H1 (cell line): ENCODE results near the gene CCDC77. TPM values are rescaled to one million over a fixed set of nuclear protein-coding genes. Genes with fewer than 3 reads are reported as not detected.

Source experiments
- BCL11A ChIP-seq, 2 experiments: IDR thresholded peaks; one replicate each; pipeline ENCODE4 v1.6.1; 2011; ENCODE audit warnings: low read depth in 2 of 2, low read length in 2 of 2, mild to moderate bottlenecking in 2 of 2
- CBX5 ChIP-seq: fragments of 300-800, 300-1000 bp; sonication (generic); IDR thresholded peaks from 2 replicates; pipeline ENCODE4 v1.7.1; 2016; ENCODE audit warnings: antibody characterized with exemption, low read length, low read depth
- CEBPB ChIP-seq: IDR thresholded peaks from 2 replicates; pipeline ENCODE4 v1.6.1; 2012; ENCODE audit warnings: low read depth, low read length
- CHD7 ChIP-seq: fragments of 300-600 bp; sonication (generic); IDR thresholded peaks from 2 replicates; pipeline ENCODE4 v1.7.1; 2012; ENCODE audit warnings: low read length, moderate library complexity, mild to moderate bottlenecking, inconsistent platforms; ENCODE audit not compliant: insufficient replicate concordance
- CREB1 ChIP-seq: IDR thresholded peaks from 2 replicates; pipeline ENCODE4 v1.6.1; 2012; ENCODE audit warnings: inconsistent platforms
- HDAC2 ChIP-seq, 2 experiments: fragments of 300-600 bp in 1 of 2; sonication (generic) in 1 of 2; IDR thresholded peaks; 2 replicates each; pipeline ENCODE4 v1.6.1; 2011 to 2012; ENCODE audit warnings: low read depth in 2 of 2, low read length in 2 of 2, mild to moderate bottlenecking in 2 of 2, moderate library complexity in 2 of 2, borderline replicate concordance in 1 of 2, inconsistent platforms in 1 of 2
- NANOG ChIP-seq: IDR thresholded peaks from 2 replicates; pipeline ENCODE4 v1.6.1; 2011; ENCODE audit warnings: low read length, low read depth, mild to moderate bottlenecking, inconsistent platforms; ENCODE audit not compliant: insufficient read depth, poor library complexity, severe bottlenecking
- PHF8 ChIP-seq: fragments of 200-600 bp; sonication (generic); conservative IDR thresholded peaks from 2 replicates; pipeline ENCODE4 v1.7.1; 2012; ENCODE audit warnings: low read depth, mild to moderate bottlenecking, inconsistent platforms, low read length, moderate library complexity
- POLR2A ChIP-seq, 2 experiments: IDR thresholded peaks; 1 replicate in 1 of 2; 2 replicates in 1 of 2; pipeline ENCODE4 v1.6.1; 2011; ENCODE audit warnings: low read depth in 2 of 2, low read length in 2 of 2, mild to moderate bottlenecking in 2 of 2; ENCODE audit errors: control extremely low read depth in 1 of 2
- SAP30 ChIP-seq: fragments of 300-600 bp; sonication (generic); IDR thresholded peaks from 2 replicates; pipeline ENCODE4 v1.7.1; 2012; ENCODE audit warnings: low read length, moderate library complexity, mild to moderate bottlenecking, inconsistent platforms; ENCODE audit not compliant: insufficient read depth, insufficient replicate concordance
- SIX5 ChIP-seq: IDR thresholded peaks from 2 replicates; pipeline ENCODE4 v1.6.1; 2011; ENCODE audit warnings: mild to moderate bottlenecking, low read depth, low read length
- TBP ChIP-seq: IDR thresholded peaks from 2 replicates; pipeline ENCODE4 v1.6.1; 2011; ENCODE audit warnings: low read depth, low read length, improper control_type of control experiment
- TEAD4 ChIP-seq: IDR thresholded peaks from 2 replicates; pipeline ENCODE4 v1.6.1; 2012; ENCODE audit warnings: low read depth, low read length, inconsistent platforms, mixed read lengths
- polyA plus RNA-seq, 7 experiments: library from polyadenylated mRNA; depleted of rRNA in 3 of 7; stranded (reverse) in 5 of 7; unstranded in 2 of 7; fragments of >200 nt in 5 of 7; fragments of 200-250 nt in 2 of 7; gene quantifications; 1 replicate in 5 of 7; 2 replicates in 1 of 7; 4 replicates in 1 of 7; pipeline versions ENCODE4 v1.2.1 to v1.2.3, GENCODE V29; 2011 to 2013; ENCODE audit warnings: missing spikeins in 2 of 7, mixed read lengths in 2 of 7
- total RNA-seq: library from RNA; stranded (reverse); fragmentation: NEBNext Ultra II Directional; extraction: Animal tissue kit (Norgen Biotek cat#: 25700); gene quantifications from 2 replicates; pipeline ENCODE4 v1.2.1, GENCODE V29; 2021

The CCDC77 gene
- total and polyA plus RNA-seq, 2 of the 8 experiments (the other 6 are each of a cell fraction or from before 2014, with no cell fraction given) = 10.3 to 30.4 TPM

- no peak for TF ChIP-seq CHD7
- TF ChIP-seq NANOG = no peak
- TF ChIP-seq CEBPB = no peak
- no peak for TF ChIP-seq BCL11A (IDR thresholded peaks at IDR 0.05; ENCODE audit: low read depth in 2 of 2, low read length in 2 of 2)
- TF ChIP-seq TEAD4 = no peak
- no peak for TF ChIP-seq SAP30
- no peak for TF ChIP-seq POLR2A (IDR thresholded peaks at IDR 0.05; ENCODE audit: control extremely low read depth in 1 of 2, low read depth in 2 of 2, low read length in 2 of 2)
- no peak for TF ChIP-seq CBX5
- TF ChIP-seq CREB1 = no peak
- TF ChIP-seq SIX5 = no peak
- no peak for TF ChIP-seq HDAC2 (IDR thresholded peaks at IDR 0.05; ENCODE audit: borderline replicate concordance in 1 of 2, low read depth in 2 of 2, low read length in 2 of 2)
- no peak for TF ChIP-seq PHF8
- no peak for TF ChIP-seq TBP
These were observed 80.6 kb downstream of the CCDC77 start (continued) for GRCh38 chr12:482061-482460.
